GM19467 (cell line): ENCODE data around the gene AFF3.
"Not testable (repeated sequence)": the region's sequence is repeated elsewhere in the genome, so short reads cannot be mapped to it uniquely, and the experiment has no call there.

Experiments used
- ATAC-seq: cut with Tn5 transposase; IDR thresholded peaks from one replicate; pipeline ENCODE4 v1.9.1; 2021; ENCODE audit warnings: mild to moderate bottlenecking, moderate library complexity; ENCODE audit not compliant: unreplicated experiment

The AFF3 gene

DNA sequence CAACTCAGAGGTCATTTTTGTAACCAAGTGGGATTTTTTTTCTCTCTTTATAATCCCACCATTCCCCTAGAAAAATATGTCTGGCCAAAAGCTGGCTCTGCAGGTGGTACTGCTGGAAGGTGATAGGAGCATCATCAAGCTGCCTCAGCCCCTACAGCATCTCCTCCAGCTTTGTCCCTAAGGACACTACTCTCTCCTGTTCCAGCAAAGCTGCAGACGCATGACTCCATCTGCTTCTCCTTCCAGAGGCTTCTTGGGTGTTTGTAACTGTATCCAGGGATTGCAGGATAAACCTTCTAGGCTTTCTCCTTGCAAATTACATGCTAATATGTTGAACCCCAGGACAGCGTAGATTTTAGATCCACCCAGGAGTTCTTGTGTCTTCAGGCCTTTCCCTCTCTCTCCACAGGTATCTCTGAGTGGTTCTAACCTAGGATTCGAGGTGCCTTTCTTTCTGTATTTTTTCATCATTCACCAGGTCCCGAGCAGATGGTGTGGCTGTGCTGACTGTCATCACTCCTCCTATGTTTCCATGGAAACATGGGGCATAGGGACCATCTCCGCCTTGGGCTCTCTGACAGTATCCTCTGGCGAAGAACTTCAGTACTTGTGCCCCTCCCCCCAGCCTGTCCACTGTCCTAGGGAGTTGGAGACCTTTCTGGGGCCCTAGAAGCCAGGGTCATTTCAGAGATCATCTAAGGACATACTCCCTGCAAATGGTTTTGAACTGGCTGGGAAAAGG lies 34.3 kb downstream of the AFF3 start:
- no peak for ATAC-seq

DNA sequence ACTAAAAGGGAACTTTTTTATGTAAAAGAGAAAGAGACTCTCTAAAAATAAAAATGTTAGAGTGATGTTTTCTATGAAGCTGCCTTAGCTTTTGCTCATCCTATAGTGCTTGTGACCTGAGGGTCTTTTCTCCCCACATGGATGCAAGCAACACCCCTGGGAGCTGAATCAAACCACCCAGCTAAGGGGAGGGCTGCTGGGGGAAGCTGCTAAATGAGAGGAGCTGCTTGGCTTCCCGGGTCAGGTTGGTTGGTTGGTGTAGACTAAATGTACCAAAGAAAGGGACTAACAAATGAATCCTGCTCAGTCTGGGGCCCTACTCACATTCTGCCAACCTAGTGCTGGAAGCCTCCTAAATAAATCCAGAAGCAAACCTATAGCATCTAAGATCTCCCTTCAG lies 35.0 kb downstream of the AFF3 start:
- ATAC-seq = no peak

- no peak for ATAC-seq
Observed at GRCh38 chr2:100106460-100106859, 35.9 kb downstream of the AFF3 start.

DNA sequence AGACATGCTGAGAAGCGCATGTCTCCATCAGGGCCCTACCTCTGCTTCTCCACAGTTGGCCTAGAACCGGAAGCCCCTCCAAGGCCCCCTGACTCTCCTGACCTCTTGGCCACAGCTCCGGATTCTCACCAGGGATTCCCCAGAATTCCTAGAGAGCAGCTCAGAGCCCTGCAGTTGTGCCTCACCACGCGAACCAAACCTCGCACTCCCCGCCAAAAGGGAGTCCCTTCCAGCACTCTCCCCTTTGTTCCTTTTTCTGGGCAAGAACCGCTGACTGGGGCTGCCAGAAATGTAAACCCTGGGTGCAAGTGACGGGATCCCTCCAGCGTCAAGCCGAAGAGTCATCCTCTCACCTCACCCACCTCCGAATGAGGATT lies 36.7 kb downstream of the AFF3 start:
- no peak for ATAC-seq

- ATAC-seq = no peak
Observed at GRCh38 chr2:100104718-100105677, 37.4 kb downstream of the AFF3 start.

GRCh38 chr2:100104265-100104664 lies 38.1 kb downstream of the AFF3 start:
- ATAC-seq = not testable (repeated sequence)

DNA sequence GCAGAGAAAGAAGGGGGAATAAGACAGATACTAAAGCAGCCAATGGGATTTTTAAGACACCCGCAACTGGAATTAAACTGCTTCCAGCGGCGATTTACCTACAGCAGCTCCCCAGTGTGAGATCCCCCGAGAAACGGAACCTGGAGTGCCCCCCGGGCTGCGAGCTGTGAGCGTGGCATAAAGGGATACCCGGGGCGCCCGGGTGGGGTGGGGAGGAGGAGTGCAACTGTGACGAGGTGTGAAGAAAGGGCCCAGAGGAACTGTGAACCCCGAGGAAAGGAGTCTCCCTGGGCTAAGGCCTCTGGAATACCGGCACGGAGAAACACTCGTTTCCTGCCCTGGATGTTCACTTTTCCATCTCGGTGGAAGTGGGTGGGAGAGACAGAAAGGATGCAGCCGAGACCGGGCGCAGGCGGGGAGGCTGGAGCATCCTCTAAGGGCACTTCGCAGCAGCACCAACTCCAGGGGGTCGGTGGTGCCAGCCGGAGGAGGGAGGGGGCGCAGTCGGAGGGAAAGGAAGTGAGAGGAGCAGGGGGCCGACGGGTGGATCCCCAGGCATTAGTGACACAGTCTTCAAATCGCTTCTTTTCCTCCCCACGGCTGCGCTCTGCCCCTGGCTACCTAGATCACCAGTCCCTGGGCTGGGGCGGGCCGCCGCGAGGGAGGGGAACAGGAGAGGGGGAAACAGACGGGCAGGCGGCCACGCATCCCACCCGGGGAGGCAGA lies 38.7 kb downstream of the AFF3 start:
- not testable (repeated sequence) for ATAC-seq

DNA sequence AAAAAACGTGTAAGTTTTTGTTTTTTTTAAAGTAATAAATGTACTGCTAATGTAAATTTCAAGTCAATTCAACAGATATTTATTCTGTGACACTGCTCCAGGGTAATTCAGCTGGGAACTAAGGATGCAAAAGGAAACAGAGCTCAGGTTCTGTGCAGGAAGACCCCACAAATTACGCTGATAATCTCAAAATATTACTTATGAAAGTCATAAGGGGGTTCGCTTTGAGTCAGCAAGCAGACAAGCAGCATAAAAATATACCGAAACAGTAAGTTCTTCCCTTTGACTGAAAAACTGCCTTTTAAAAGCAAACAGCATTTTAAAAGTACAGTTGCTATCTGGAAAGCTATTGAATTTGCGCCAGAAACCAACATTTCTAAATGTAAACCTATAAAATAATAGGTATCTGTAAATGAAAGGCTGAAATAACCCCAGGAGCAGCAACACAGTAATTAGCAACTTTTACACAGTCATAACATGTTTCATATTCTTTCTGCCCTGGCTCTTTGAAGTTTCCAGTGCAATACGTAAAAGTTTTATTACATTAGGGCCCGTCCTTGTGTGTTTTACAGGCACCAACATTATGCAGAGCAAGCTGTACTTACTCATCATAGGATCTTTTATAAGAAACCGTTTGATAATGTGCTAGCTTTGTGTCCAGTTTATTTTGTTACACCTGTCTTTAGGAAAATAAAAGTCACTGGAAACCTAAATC lies 39.8 kb downstream of the AFF3 start:
- not testable (repeated sequence) for ATAC-seq

GRCh38 chr2:100098855-100099254 lies 43.5 kb downstream of the AFF3 start:
- not testable (repeated sequence) for ATAC-seq

- ATAC-seq = not testable (repeated sequence)
Observed at GRCh38 chr2:100097611-100098294, 44.6 kb downstream of the AFF3 start.

- not testable (repeated sequence) for ATAC-seq
Observed at GRCh38 chr2:100095845-100096244, 46.5 kb downstream of the AFF3 start.

DNA sequence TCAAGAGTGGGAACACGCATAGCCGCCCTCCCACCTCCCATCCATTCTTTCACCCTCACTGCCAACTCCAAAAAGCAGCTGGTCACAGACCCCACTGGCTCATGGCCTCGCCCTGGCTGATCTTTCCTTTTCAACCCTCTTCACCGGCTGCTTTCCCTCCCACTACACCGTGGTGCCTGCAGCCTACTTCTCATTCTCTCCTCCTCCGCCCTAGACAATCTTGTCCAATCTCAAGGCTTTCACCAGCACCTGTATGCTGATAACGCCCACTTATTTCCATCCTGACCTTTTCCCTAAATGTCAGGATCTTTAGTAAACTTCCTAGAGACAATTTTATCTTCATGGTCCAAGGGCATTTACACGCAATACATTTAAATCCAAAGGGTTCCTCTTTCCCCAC lies 50.6 kb downstream of the AFF3 start:
- ATAC-seq = not testable (repeated sequence)

DNA sequence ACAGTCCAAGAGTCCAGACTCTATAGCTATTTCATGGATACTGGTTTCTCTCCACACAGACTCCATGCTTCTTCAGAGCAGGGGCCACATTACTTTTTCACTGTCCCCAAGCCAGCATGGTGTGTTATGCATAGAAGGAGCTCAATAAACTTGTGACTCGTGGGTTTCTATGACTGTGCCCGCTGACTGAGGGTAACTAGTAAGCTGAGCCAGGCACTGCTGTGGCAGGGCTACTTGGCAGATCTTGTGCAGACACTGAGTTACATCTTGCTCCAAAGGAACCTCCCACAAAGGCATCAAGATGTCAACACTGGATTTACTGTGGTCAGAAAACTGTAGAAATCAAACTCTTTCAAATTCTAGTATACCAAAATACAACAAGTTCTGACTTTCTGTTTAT lies 56.6 kb downstream of the AFF3 start:
- ATAC-seq = not testable (repeated sequence)

GRCh38 chr2:100083421-100084216 lies 58.8 kb downstream of the AFF3 start:
- not testable (repeated sequence) for ATAC-seq

GRCh38 chr2:100082302-100082978 lies 60.0 kb downstream of the AFF3 start:
- ATAC-seq = not testable (repeated sequence)

- ATAC-seq = no peak
Observed at GRCh38 chr2:100077935-100078334, 64.5 kb downstream of the AFF3 start.

DNA sequence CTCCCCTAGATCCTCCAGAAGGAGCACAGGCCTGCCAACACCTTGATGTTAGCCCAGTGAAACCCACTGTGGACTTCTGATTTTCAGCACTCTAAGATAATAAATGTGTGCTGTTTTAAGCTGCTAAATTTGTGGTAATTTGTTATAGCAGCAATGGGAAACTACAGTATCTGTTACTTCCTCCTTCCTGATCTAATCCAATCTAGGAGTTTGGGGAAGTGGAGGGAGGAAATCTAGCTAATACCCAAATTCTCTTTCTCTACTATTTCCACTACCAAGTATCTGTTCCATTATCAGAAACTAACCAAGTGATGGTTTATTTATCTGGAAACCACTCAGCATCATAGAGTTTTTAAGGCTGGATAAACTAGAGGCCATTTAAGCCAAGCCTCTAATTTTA lies 64.9 kb downstream of the AFF3 start:
- ATAC-seq = no peak

DNA sequence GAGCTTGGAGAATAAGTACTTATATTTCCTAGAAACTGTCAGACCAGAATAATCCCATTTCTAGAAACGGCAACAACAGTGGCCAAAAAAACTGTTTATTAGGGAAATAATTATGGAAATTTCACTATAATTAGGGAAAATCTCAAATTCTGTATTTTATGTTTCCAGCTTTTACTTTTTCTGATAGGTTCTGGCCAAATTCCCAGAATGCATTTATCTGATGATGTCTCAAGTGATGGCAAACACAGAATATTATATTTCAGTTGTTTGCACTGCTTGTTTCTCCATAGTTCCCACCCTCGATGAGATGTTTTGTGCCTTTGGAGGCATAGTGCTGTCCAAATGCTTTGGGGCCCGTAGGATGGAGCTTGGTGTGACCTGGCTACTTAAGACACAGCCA lies 66.9 kb downstream of the AFF3 start:
- no peak for ATAC-seq

GRCh38 chr2:100073110-100073509 lies 69.3 kb downstream of the AFF3 start:
- no peak for ATAC-seq
